ENCODE data around the gene L2HGDH.

Gene L2HGDH

DNA sequence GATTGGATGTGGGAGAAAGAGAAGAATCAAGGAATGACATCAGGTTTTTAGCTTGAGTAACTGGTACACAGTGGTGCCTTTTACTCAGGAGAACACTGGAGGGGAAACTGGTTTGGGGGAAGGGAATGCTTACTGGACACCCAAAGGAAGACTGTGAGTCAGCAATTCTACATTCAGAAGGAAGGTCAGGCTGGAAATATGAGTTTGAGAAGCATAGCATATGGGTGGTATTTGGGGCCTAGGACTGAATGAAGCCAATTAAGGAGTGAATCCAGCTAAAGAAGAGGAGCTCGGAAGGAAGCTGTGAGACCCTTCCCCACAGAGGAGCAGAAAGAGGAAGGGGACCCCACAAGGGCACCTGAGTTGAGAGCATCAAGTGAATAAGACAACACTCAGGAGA, 35.5 kb upstream of the L2HGDH start:
- Histone ChIP-seq H3K4me3 (ENCODE audit: low read length) (no peak overlapping the region), H3K4me1 (ENCODE audit: control insufficient read depth, insufficient read depth, low read length) (peaks cover 29% of the 10 kb centered on the region), H3K36me3 (ENCODE audit: control insufficient read depth, insufficient read depth, low read length) (no peaks in the 10 kb centered on the region), H3K9ac (ENCODE audit: low read length) (no peak overlapping the region), H3K27ac (ENCODE audit: low read depth, low read length) (peak overlapping the region; percentile 39), H3K27me3 (ENCODE audit: control insufficient read depth, insufficient read depth, low read length) (no peaks in the 10 kb centered on the region)

DNA sequence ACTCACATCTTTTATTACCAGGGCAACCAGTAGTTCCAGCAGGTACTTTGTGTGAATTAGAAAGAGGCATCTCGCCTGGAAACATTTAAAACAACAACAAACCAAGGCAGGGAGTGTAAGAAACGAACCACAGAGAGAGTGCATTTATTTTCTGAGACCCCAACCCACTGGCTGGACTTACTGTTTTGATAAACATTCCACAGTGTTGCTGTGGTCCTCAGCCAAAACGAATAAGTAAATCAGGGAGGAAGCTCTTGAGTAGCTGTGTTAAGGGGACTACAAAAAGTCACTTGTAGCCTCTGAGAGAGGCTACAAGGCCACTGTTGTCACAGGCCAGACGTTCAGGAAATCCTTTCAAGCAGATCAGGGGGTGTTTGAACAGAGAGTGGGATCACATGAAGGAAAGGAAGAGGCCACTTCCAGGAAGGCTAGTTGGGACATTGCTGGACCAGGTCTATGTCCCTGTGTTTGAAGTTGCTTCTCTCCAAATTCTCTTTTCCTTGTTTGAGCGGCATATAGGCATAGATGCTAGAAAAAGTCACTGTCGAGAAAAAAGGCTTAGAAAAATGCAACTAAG, 33.9 kb upstream of the L2HGDH start:
- no peaks in the 10 kb centered on the region for H3K27me3 ChIP-seq (ENCODE audit: control insufficient read depth, insufficient read depth, low read length)
- H3K9ac ChIP-seq (ENCODE audit: low read length) = no peak overlapping the region
- H3K27ac ChIP-seq (ENCODE audit: low read depth, low read length) = peak overlapping the region; percentile 15
- H3K36me3 ChIP-seq (ENCODE audit: control insufficient read depth, insufficient read depth, low read length) = no peaks in the 10 kb centered on the region
- H3K4me1 ChIP-seq (ENCODE audit: control insufficient read depth, insufficient read depth, low read length) = peaks cover 33% of the 10 kb centered on the region
- no peak overlapping the region for H3K4me3 ChIP-seq (ENCODE audit: low read length)

DNA sequence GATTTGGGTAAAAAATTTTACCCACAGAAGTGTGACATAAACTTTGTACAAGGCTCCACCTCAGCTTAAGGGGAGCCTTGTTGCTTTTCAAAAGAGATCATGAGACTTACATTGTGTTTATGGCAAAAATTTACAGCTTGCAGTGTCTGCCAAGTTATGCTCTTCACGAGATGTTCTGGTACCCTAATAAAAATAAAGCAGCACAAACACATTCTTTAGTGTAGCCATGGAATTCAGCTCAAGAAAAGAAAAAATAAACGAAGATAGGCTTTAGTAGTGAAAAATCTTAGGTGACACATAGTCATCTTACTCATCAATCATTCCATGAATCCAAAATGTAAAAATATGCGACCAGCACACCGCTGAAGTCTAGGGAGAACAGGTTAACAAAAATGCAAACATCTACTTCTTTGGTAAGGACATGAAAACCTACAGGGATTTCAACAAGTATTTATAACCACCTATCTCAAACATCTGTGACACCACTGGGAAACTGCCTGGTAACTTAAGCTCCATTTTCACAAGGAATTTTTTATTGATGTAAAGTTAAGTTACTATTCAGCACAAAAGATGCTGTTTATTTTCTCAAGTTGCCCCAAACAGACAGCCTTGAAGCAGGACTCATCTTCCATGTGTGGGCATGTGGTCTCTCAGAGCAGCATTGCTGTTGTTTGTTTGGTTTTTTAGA, 33.0 kb upstream of the L2HGDH start:
- H3K27me3 ChIP-seq (ENCODE audit: control insufficient read depth, insufficient read depth, low read length) = no peaks in the 10 kb centered on the region
- peaks cover 33% of the 10 kb centered on the region for H3K4me1 ChIP-seq (ENCODE audit: control insufficient read depth, insufficient read depth, low read length)
- no peak overlapping the region for H3K9ac ChIP-seq (ENCODE audit: low read length)
- no peak overlapping the region for H3K4me3 ChIP-seq (ENCODE audit: low read length)
- no peaks in the 10 kb centered on the region for H3K36me3 ChIP-seq (ENCODE audit: control insufficient read depth, insufficient read depth, low read length)
- H3K27ac ChIP-seq (ENCODE audit: low read depth, low read length) = peak overlapping the region; percentile 70

DNA sequence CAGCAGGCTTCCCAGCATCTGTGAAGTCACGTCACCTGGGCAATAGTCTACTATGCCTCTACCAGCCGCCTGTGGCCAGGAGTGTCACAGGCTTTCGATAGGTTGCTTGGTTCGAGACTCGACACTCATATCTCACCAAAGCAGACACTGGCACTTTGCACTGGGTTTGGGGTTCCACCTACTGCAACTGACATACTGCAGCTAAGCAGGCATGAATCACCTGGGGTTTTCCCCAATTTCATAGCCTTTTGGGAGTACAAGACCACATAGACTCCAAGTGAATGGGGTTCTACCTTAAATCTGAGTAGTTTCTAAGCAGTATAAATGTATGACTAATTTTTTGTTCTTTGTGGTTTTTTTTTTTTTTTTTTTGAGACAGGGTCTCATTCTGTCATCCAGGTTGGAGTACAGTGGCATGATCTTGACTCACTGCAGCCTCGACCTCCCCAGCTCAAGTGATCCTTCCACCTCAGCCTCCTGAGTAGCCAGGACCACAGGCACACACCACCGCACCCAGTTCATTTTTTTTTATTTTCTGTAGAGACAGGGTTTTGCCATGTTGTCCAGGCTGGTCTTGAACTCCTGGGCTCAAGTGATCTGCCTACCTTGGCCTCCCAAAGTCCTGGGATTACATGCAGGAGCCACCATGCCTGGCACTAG, 32.2 kb upstream of the L2HGDH start:
- H3K4me1 ChIP-seq (ENCODE audit: control insufficient read depth, insufficient read depth, low read length) = peaks cover 33% of the 10 kb centered on the region
- H3K9ac ChIP-seq (ENCODE audit: low read length) = no peak overlapping the region
- no peaks in the 10 kb centered on the region for H3K27me3 ChIP-seq (ENCODE audit: control insufficient read depth, insufficient read depth, low read length)
- peak overlapping the region; percentile 70 for H3K27ac ChIP-seq (ENCODE audit: low read depth, low read length)
- H3K4me3 ChIP-seq (ENCODE audit: low read length) = peak overlapping the region; percentile 6
- no peaks in the 10 kb centered on the region for H3K36me3 ChIP-seq (ENCODE audit: control insufficient read depth, insufficient read depth, low read length)

DNA sequence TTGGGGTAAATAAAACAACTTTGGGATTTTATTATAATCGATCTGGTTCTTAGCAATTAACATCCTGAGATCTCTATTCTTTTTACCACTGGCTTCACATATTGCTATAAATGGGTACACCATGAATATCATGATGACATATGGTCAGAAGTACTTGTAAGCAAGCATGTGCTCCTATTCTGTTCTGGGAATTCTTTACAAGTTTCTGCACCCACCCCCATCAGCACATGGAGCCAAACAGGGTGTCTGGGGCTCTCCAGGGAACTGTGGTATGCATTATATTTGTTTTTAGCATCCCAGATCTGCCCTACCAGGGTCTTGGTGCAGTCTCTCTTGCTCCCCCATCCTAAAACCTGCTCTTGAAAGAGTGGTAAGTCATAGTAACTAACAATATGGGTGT, 31.4 kb upstream of the L2HGDH start:
- Histone ChIP-seq H3K36me3 (ENCODE audit: control insufficient read depth, insufficient read depth, low read length) (no peaks in the 10 kb centered on the region), H3K9ac (ENCODE audit: low read length) (no peak overlapping the region), H3K27ac (ENCODE audit: low read depth, low read length) (peak overlapping the region; percentile 70), H3K4me3 (ENCODE audit: low read length) (peak overlapping the region; percentile 11), H3K4me1 (ENCODE audit: control insufficient read depth, insufficient read depth, low read length) (peaks cover 33% of the 10 kb centered on the region), H3K27me3 (ENCODE audit: control insufficient read depth, insufficient read depth, low read length) (no peaks in the 10 kb centered on the region)

DNA sequence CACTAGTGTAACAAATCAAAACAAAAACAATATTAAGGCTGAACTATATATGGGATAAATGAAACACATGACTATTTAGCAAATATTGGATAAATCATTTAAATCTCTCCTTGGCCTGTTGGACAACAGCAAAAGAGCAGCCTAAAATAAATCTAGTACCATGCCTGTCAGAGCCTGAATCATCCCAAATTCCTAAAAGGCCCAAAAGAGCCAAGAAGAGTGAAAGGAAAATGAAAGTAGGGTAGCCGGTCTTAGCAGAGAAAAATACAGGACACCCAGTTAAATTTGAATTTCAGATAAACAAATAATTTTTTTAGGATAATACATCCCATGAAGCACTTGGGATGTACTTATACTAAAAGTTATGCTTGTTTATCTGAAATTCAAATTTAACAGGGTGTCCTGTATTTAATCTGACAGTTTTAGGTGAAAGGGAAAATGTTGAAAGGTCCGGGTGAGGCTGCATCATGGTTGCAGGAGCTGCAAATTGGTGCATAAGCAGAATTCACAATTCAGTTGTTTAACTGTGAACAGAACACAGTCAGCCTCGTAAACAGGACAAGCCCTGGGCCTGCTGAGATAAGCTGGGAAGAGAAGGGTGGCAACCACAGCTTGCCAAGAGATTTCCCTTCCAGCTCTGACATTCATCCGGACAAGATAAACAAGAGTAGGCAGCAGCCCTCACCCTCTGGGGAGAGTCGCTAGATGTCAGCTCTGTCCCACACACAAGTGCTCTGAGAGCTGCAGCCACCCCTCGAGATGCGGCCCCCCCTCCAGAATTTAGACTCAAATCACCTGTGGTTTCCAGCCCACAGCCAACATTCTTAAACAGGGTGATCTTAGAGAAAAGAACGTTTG, 30.4 kb upstream of the L2HGDH start:
- peak overlapping the region; percentile 72 for H3K27ac ChIP-seq (ENCODE audit: low read depth, low read length)
- peak overlapping the region; percentile 17 for H3K4me3 ChIP-seq (ENCODE audit: low read length)
- peaks cover 32% of the 10 kb centered on the region for H3K4me1 ChIP-seq (ENCODE audit: control insufficient read depth, insufficient read depth, low read length)
- no peak overlapping the region for H3K9ac ChIP-seq (ENCODE audit: low read length)
- H3K27me3 ChIP-seq (ENCODE audit: control insufficient read depth, insufficient read depth, low read length) = no peaks in the 10 kb centered on the region
- H3K36me3 ChIP-seq (ENCODE audit: control insufficient read depth, insufficient read depth, low read length) = no peaks in the 10 kb centered on the region

DNA sequence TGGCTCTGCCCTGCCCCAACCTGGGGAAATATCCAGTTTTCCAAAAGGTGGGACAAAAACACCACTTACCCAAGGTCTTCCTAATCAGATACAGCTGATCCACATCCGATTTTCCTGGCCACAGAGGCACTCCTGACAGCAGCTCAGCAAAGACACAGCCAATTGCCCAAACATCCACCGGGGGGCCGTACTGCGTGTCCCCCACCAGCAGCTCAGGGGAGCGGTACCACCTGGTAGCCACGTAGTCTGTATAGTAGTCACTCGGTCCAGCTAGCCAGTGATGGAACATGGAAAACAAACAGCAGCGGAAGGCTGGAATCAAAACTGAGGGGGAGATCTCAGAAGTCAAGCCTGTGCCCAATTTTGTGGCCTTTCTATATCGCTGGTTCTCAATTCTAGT, 28.9 kb upstream of the L2HGDH start:
- peaks cover 36% of the 10 kb centered on the region for H3K4me1 ChIP-seq (ENCODE audit: control insufficient read depth, insufficient read depth, low read length)
- H3K9ac ChIP-seq (ENCODE audit: low read length) = no peak overlapping the region
- H3K27ac ChIP-seq (ENCODE audit: low read depth, low read length) = no peak overlapping the region
- H3K4me3 ChIP-seq (ENCODE audit: low read length) = no peak overlapping the region
- H3K36me3 ChIP-seq (ENCODE audit: control insufficient read depth, insufficient read depth, low read length) = no peaks in the 10 kb centered on the region
- no peaks in the 10 kb centered on the region for H3K27me3 ChIP-seq (ENCODE audit: control insufficient read depth, insufficient read depth, low read length)

DNA sequence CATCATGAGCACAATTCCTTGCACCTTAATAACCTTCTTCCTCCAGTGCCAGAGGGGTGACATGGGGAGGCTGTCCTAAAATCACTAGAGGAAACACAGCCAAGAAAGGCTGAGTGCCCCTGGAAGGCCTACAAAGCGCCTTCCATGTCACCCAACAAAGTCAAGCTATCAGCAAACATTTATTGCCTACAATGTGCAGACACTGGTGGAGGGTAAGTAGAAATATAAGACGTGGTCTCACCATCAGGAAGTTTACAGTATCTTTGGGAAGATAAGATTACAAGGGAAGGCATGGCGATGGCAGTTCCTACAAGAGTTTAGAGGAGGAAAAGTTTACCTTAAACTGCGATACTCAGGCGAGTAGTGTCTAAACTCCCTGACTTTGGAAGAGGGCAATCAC, 28.0 kb upstream of the L2HGDH start:
- H3K27me3 ChIP-seq (ENCODE audit: control insufficient read depth, insufficient read depth, low read length) = no peaks in the 10 kb centered on the region
- peaks cover 40% of the 10 kb centered on the region for H3K4me1 ChIP-seq (ENCODE audit: control insufficient read depth, insufficient read depth, low read length)
- H3K9ac ChIP-seq (ENCODE audit: low read length) = no peak overlapping the region
- no peak overlapping the region for H3K4me3 ChIP-seq (ENCODE audit: low read length)
- H3K27ac ChIP-seq (ENCODE audit: low read depth, low read length) = no peak overlapping the region
- H3K36me3 ChIP-seq (ENCODE audit: control insufficient read depth, insufficient read depth, low read length) = no peaks in the 10 kb centered on the region

DNA sequence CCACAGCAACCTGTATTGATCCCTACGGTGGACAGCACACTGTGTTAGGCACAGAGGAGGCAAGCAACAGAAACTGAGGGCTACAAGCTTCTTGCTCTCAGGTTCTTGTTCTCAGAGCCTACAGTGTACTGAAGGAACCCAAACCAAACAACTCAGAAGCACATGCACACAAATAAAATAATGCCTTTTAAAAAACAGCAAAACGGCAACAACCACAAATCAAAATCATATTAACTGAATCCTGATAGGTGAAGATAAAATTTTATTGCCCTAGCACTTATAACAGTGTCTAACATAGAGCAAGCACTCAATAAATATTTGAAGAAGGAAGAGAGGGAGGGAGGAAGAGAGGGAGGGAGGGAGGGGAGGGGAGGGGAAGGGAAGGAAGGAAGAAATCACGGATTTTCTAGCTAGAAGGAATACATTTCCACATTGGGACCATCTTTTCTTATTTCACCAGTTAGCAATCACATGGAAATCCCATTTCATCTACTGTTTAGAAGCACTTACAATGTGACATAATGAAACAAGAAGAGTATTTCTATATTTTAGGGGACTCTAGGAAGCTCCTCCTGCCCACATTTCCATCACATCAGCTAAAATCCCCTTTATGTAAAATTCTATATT, 27.3 kb upstream of the L2HGDH start:
- Histone ChIP-seq H3K4me3 (ENCODE audit: low read length) (no peak overlapping the region), H3K4me1 (ENCODE audit: control insufficient read depth, insufficient read depth, low read length) (peaks cover 36% of the 10 kb centered on the region), H3K27ac (ENCODE audit: low read depth, low read length) (no peak overlapping the region), H3K9ac (ENCODE audit: low read length) (no peak overlapping the region), H3K27me3 (ENCODE audit: control insufficient read depth, insufficient read depth, low read length) (no peaks in the 10 kb centered on the region), H3K36me3 (ENCODE audit: control insufficient read depth, insufficient read depth, low read length) (no peaks in the 10 kb centered on the region)

DNA sequence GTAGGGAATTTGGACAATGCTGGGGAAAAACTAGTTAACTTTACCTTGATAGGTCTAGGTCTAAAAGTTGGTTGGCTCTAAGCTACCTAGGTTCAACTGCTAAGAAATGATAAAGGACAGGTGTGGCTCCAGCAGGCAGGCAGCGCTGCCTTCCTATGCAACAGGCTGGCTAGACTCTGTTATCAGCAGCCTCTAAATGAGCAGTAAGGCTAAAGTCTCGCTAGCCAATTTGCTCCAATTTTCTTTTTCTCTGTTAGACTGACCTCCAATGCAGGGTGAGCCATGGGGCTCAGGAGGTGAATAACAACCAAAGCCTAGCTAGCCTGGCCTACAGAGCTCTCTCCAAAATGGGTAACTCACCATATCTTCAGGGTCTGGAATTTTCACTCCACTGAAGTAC, 26.6 kb upstream of the L2HGDH start:
- Histone ChIP-seq H3K4me3 (ENCODE audit: low read length) (no peak overlapping the region), H3K27me3 (ENCODE audit: control insufficient read depth, insufficient read depth, low read length) (no peaks in the 10 kb centered on the region), H3K9ac (ENCODE audit: low read length) (no peak overlapping the region), H3K36me3 (ENCODE audit: control insufficient read depth, insufficient read depth, low read length) (no peaks in the 10 kb centered on the region), H3K27ac (ENCODE audit: low read depth, low read length) (no peak overlapping the region), H3K4me1 (ENCODE audit: control insufficient read depth, insufficient read depth, low read length) (peaks cover 29% of the 10 kb centered on the region)

DNA sequence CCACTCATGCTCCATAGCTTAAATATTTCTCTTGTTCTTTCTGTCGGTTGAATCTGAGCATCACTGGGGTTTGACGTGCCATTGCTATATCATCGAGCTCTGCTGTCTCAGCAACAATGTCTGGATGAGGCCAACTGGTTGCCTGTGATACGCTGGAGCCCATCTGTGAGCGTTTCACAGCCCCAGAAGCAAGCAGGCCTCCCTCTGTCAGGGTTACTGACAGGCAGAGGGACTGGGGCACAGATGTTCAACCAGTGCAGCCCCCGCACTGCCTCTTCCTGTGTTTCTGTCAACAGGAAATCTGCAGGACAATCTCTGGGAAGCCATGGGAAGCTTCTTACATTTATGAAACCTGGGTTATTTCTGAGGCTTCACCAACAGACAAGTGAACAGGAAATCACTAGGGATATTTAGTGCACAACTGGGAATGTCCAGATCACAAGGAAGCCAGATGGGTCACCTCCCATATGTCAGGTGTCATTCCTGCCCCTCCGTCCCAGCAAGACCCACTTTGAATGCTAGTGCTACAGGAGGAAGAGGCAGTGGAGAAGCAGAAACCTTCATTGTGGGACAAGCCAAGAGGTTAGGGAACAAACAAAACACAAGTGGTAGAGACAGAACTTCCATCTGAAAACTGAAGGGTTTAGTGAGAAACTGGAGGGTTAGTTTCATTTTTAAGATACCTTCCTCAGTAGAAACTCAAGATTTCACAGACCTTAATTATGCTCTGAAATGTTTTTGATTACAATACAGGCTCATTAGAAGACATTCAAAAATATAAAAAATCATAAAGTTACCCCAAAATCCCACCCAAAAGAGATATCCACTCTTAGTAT, 24.2 kb upstream of the L2HGDH start:
- no peaks in the 10 kb centered on the region for H3K27me3 ChIP-seq (ENCODE audit: control insufficient read depth, insufficient read depth, low read length)
- peak overlapping the region; percentile 62 for H3K27ac ChIP-seq (ENCODE audit: low read depth, low read length)
- no peak overlapping the region for H3K4me3 ChIP-seq (ENCODE audit: low read length)
- H3K4me1 ChIP-seq (ENCODE audit: control insufficient read depth, insufficient read depth, low read length) = peaks cover 13% of the 10 kb centered on the region
- no peak overlapping the region for H3K9ac ChIP-seq (ENCODE audit: low read length)
- peaks cover 2% of the 10 kb centered on the region for H3K36me3 ChIP-seq (ENCODE audit: control insufficient read depth, insufficient read depth, low read length)
